ENCODE measurements around the gene GPATCH2.

The GPATCH2 gene

DNA sequence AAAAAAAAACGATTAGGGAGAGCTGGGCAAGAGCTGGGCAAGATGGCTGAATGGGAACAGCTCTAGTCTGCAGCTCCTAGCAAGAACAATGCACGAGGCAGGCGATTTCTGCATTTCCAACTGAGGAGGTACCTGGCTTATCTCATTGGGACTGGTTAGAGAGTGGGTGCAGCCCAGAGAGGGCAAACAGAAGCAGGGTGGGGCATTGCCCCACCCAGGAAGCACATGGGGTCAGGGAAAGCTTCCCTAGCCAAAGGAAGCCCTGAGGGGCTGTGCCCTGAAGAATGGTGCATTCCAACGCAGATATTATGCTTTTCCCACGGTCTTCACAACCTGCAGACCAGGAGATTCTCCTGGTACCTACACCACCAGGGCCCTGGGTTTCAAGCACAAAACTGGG is 251.6 kb downstream of the GPATCH2 start:
- no peak overlapping the region for H3K4me3 ChIP-seq (ENCODE audit: low read depth, low read length)
- TF ChIP-seq, protein P1, sequence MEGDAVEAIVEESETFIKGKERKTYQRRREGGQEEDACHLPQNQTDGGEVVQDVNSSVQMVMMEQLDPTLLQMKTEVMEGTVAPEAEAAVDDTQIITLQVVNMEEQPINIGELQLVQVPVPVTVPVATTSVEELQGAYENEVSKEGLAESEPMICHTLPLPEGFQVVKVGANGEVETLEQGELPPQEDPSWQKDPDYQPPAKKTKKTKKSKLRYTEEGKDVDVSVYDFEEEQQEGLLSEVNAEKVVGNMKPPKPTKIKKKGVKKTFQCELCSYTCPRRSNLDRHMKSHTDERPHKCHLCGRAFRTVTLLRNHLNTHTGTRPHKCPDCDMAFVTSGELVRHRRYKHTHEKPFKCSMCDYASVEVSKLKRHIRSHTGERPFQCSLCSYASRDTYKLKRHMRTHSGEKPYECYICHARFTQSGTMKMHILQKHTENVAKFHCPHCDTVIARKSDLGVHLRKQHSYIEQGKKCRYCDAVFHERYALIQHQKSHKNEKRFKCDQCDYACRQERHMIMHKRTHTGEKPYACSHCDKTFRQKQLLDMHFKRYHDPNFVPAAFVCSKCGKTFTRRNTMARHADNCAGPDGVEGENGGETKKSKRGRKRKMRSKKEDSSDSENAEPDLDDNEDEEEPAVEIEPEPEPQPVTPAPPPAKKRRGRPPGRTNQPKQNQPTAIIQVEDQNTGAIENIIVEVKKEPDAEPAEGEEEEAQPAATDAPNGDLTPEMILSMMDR (IDR thresholded peaks at IDR 0.05; ENCODE audit: low read depth, low read length), result no peak

Data from WI38 (cell line).